Measurements from ENCODE around the gene NUCB2. TPM values are rescaled to one million over a fixed set of nuclear protein-coding genes. Genes with fewer than 3 reads are reported as not detected.
"Not testable (repeated sequence)": the region's sequence is repeated elsewhere in the genome, so short reads cannot be mapped to it uniquely, and the experiment has no call there.

NUCB2 gene
- total RNA-seq: 54.2 TPM

- peak; percentile 98 for DNase-seq
Measured at GRCh38 chr11:17276236-17277023, at the start of gene NUCB2. NUCB2 (plus strand) TSS chr11:17276739; CDS start chr11:17295324, 18,585 bp downstream.

DNA sequence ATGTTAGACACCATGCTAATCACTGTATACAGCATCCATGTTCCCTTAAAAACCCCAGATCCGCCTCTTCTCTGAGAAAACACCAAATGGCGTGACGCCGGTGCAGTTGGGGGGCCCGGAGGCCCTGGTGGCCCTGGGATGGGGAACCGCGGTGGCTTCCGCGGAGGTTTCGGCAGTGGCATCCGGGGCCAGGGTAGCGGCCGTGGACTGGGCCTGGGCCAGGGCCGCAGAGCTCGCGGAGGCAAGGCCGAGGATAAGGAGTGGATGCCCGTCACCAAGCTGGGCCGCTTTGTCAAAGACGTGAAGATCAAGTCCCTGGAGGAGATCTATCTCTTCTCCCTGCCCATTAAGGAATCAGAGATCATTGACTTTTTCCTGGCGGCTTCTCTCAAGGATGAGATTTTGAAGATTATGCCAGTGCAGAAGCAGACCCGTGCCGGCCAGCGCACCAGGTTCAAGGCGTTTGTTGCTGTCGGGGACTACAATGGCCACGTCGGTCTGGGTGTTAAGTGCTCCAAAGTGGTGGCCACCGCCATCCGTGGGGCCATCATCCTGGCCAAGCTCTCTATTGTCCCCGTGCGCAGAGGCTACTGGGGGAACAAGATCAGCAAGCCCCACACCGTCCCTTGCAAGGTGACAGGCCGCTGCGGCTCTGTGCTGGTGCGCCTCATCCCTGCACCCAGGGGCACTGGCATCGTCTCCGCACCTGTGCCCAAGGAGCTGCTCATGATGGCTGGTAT is 48.2 kb upstream of the NUCB2 start:
- DNase-seq: not testable (repeated sequence)

DNA sequence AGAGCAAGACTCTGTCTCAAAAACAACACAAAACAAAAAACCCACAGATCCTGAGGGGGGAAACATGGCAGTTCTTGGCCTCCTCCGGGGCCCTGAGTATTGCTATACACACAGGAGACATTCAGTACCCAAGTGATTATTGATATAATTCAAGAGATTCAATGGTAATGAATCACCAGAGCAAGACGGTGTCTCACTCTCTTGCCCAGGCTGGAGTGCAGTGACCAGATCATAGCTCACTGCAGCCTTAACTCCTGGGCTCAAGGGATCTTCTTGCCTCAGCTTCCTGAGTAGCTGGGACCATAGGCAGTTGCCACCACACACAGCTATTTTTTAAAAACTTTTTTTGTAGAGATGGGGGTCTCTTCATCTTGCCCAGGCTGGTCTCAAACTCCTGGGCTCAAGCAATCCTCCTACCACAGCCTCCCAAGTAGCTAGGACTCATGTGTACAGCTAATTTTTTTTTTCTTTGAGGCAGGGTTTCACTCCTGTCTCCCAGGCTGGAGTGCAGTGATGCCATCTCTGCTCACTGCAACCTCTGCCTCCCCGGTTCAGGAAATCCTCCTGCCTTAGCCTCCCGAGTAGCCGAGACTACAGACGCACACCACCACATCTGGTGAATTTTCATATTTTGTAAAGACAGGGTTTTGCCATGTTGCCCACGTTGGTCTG is 46.9 kb upstream of the NUCB2 start:
- DNase-seq: no peak

DNA sequence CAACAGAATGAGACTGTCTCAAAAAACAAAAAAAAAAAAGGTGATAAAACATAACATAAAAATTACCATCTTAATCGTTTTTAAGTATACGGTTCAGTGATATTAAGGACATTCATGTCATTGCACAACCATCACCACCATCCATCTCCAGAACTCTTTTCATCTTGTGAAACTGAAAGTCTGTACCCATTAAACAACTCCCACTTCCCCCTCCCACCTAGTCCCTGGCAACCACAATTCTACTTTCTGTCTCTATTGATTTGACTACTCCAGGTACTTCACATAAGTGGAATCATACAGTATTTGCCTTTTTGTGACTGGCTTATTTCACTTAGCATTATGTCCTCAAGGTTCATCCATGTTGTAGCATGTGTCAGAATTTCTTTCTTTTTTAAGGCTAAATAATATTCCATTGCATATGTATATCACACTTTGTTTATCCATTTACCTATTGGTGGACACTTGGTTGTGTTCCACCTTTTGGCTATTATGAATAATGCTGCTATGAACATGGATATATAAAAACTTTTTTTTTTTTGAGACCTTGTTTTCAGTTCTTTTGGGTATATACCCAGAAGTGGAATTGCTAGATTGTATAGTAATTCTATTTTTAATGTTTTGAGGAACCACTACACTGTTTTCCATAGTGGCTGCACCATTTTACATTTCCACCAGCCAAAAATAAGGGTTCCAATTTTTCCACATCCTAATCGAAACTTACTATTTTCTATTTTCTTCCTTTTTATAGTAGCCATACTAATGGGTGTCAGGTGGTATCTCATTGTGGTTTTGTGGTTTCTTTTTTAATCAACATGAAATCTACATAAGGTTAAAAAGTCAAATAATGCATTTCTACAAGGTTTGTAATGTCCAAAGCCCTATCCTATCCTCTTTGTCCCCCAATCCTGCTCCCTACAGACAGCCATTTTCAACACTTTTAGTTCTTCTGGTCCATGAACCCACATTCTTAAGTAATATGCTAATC is 45.4 kb upstream of the NUCB2 start:
- no peak for DNase-seq

DNA sequence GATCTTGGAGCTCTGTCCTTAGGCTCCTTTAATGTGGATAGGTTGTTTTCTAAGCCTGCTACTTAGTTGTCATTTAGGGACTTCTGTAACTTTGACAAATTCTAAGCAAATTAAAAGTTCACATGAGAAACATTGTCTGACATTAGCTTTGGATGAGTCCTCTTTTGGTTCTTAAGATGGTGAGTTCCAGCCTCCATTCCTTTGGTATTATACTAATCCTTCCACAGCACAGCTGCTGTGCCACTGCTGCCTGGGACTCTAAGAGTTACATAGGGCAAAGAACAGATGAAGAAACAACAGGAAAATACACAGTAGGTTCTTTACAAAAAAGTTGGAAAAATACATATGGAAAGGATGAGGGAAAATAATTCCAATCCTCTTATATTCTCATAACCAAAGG is 43.4 kb upstream of the NUCB2 start:
- DNase-seq: peak; percentile 7

GRCh38 chr11:17238377-17238776 is 38.2 kb upstream of the NUCB2 start:
- DNase-seq: peak; percentile 13

DNA sequence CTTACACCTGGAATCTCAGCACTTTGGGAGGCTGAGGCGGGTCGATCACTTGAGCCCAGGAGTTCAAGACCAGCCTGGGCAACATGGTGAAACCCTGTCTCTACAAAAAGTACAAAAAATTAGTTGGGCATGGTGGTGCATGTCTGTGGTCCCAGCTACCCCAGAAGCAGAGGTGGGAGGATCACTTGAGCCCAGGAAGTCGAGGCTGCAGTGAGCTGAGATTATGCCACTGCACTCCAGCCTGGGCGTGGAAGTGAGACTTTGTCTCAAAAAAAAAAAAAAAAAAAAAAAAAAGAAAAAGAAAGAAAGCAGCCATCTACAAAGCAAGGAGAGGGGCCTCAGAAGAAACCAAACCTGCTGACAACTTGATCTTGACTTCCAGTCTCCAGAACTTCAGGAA is 36.6 kb upstream of the NUCB2 start:
- DNase-seq: not testable (repeated sequence)

GRCh38 chr11:17240780-17241179 is 35.8 kb upstream of the NUCB2 start:
- no peak for DNase-seq

GRCh38 chr11:17242954-17243353 is 33.6 kb upstream of the NUCB2 start:
- not testable (repeated sequence) for DNase-seq

GRCh38 chr11:17244046-17244445 is 32.5 kb upstream of the NUCB2 start:
- DNase-seq: no peak

GRCh38 chr11:17250561-17251350 is 25.8 kb upstream of the NUCB2 start:
- no peak for DNase-seq

GRCh38 chr11:17252704-17253103 is 23.8 kb upstream of the NUCB2 start:
- DNase-seq: no peak

- DNase-seq: peak; percentile 30
Measured at GRCh38 chr11:17256512-17256911, 20.0 kb upstream of the NUCB2 start.

- no peak for DNase-seq
Measured at GRCh38 chr11:17257196-17257595, 19.3 kb upstream of the NUCB2 start.

GRCh38 chr11:17258670-17259069 is 17.9 kb upstream of the NUCB2 start:
- no peak for DNase-seq

- DNase-seq: no peak
Measured at GRCh38 chr11:17259519-17259918, 17.0 kb upstream of the NUCB2 start.

DNA sequence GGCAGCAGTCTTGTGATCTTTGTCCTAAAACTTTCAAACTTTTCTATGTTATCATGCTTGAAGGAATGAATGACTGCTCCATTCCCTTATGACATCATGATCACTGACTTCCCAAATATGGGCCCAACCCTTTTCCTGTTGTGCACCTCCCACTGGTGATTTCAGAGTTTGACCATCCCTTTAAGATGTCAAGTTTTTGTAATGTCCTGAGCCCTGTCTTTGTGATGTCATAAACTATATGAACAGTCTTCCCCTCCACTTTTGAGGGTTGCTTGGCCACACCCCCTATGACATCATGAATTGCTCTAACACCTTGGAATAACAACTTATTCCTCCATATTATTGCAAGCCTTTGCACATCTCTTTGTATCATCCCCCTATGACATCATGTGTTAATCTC is 16.5 kb upstream of the NUCB2 start:
- no peak for DNase-seq

DNA sequence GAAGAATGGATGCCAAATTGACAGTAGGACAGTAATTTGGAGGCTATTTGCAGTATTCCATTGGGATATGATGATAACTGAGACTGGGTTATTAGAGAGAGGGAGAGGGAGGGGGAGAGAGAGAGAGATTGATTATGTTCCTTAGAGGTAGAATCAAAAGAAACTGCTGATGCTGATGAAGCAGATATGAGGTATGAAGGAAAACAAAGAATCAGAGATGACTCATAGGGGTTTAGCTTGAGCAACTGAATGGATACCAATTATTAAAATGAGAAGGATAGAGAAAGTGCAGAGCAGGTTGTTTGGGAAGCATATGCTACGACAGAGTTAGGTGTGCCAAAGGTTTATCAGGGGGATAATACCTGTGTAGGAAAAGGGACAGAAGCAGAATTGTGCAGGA is 12.8 kb upstream of the NUCB2 start:
- no peak for DNase-seq

DNA sequence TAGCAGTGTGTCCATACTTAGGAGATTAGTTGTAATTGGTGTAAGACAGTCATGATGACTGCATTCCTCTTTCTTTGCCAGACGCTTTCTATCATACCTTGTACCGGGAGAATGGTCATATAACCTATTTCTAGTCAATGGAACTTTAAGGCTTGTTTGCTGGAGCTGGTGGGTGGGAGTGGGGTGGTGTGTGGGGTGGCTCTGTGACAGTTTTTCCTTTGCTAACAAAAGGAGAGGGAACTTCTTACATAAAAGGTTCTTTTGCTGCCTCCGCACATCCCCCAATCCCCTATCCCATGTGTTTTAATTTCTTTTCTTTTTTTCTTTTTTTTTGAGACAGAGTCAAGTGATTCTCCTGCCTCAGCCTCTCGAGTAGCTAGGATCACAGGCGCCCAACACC is 9.8 kb upstream of the NUCB2 start:
- no peak for DNase-seq

DNA sequence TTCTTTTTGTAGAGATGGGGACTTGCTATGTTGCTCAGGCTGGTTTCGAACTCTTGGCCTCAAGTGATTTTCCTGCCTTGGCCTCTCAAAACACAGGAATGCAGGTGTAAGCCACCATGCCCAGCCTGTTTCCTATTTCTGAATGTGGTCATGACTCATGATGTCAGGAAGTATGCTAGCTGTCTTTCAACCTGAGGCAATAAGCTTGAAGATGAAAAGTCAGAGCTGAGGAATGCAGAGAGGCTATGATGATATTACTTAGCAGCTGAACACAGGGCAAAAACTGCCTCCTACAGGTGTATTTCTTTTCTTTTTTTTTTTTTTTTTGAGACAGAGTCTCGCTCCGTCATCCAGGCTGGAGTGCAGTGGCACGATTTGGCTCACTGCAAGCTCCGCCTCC is 9.0 kb upstream of the NUCB2 start:
- no peak for DNase-seq

- DNase-seq: not testable (repeated sequence)
Measured at GRCh38 chr11:17268500-17268899, 8.0 kb upstream of the NUCB2 start.

All from tongue (tissue), 2 donors.